ENCODE data around the gene IGSF21. TPM values are rescaled to one million over a fixed set of nuclear protein-coding genes. Genes with fewer than 3 reads are reported as not detected.

Gene IGSF21
- total RNA-seq, 1 donor from 2014 or later = 3.2 TPM

GRCh38 chr1:18093646-18094045 lies 14.0 kb upstream of the IGSF21 start:
- Histone ChIP-seq H3K9me3 (no peaks in the 10 kb centered on the region), H3K27me3 (no peaks in the 10 kb centered on the region), H3K4me1 (no peaks in the 10 kb centered on the region), H3K4me3 (no peak overlapping the region), H3K36me3 (no peaks in the 10 kb centered on the region), H3K27ac (no peak overlapping the region)
- intact Hi-C loops (cut with DNase I) = no loop called here
- no peak for DNase-seq (ENCODE audit: extremely low spot score in 2 of 2)
- TF ChIP-seq POLR2A (IDR thresholded peaks at IDR 0.05) = no peak
- TF ChIP-seq, protein P1, sequence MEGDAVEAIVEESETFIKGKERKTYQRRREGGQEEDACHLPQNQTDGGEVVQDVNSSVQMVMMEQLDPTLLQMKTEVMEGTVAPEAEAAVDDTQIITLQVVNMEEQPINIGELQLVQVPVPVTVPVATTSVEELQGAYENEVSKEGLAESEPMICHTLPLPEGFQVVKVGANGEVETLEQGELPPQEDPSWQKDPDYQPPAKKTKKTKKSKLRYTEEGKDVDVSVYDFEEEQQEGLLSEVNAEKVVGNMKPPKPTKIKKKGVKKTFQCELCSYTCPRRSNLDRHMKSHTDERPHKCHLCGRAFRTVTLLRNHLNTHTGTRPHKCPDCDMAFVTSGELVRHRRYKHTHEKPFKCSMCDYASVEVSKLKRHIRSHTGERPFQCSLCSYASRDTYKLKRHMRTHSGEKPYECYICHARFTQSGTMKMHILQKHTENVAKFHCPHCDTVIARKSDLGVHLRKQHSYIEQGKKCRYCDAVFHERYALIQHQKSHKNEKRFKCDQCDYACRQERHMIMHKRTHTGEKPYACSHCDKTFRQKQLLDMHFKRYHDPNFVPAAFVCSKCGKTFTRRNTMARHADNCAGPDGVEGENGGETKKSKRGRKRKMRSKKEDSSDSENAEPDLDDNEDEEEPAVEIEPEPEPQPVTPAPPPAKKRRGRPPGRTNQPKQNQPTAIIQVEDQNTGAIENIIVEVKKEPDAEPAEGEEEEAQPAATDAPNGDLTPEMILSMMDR (IDR thresholded peaks at IDR 0.05) = no peak
- no peak for TF ChIP-seq POLR2AphosphoS5 (IDR thresholded peaks at IDR 0.05; ENCODE audit: insufficient read depth in 1 of 2, low read depth in 1 of 2)

DNA sequence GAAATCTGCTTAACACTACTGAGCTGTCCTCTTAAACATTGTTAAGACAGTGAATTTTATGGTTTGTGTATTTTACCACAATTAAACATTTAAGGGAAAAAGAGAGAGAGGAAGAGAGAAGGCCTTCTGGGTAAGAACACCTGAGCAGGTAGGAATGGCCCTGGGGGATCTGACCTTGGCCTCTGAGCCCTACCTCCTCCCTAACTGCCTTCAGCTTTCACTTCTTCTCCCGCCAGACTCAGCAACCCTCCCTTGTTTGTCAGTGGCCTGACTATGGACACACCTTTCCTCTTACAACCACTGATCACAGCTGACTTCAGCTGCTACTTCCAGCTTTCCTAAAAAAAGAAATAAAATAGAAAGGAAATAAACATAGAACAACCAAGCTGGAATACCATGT lies 13.5 kb upstream of the IGSF21 start:
- H3K4me3 ChIP-seq = no peak overlapping the region
- intact Hi-C loops (cut with DNase I) = no loop called here
- H3K27me3 ChIP-seq = no peaks in the 10 kb centered on the region
- H3K27ac ChIP-seq = no peak overlapping the region
- no peak for DNase-seq (ENCODE audit: extremely low spot score in 2 of 2)
- no peaks in the 10 kb centered on the region for H3K36me3 ChIP-seq
- H3K4me1 ChIP-seq = no peaks in the 10 kb centered on the region
- TF ChIP-seq POLR2AphosphoS5 (IDR thresholded peaks at IDR 0.05; ENCODE audit: insufficient read depth in 1 of 2, low read depth in 1 of 2) (no peak), POLR2A (IDR thresholded peaks at IDR 0.05) (no peak)
- TF ChIP-seq, protein P1 (IDR thresholded peaks at IDR 0.05) = no peak
- H3K9me3 ChIP-seq = no peaks in the 10 kb centered on the region

GRCh38 chr1:18097206-18097605 lies 10.4 kb upstream of the IGSF21 start:
- TF ChIP-seq POLR2A (IDR thresholded peaks at IDR 0.05) (no peak), POLR2AphosphoS5 (IDR thresholded peaks at IDR 0.05; ENCODE audit: insufficient read depth in 1 of 2, low read depth in 1 of 2) (no peak)
- H3K4me3 ChIP-seq = no peak overlapping the region
- intact Hi-C loops (cut with DNase I) = no loop called here
- H3K27ac ChIP-seq = no peak overlapping the region
- no peaks in the 10 kb centered on the region for H3K4me1 ChIP-seq
- DNase-seq (ENCODE audit: extremely low spot score in 2 of 2) = no peak
- no peaks in the 10 kb centered on the region for H3K36me3 ChIP-seq
- H3K9me3 ChIP-seq = no peaks in the 10 kb centered on the region
- H3K27me3 ChIP-seq = no peaks in the 10 kb centered on the region

GRCh38 chr1:18099026-18099425 lies 8.6 kb upstream of the IGSF21 start:
- DNase-seq (ENCODE audit: extremely low spot score in 2 of 2) = no peak
- no peaks in the 10 kb centered on the region for H3K36me3 ChIP-seq
- no peak for TF ChIP-seq POLR2A (IDR thresholded peaks at IDR 0.05)
- TF ChIP-seq, protein P1 (IDR thresholded peaks at IDR 0.05) = no peak
- TF ChIP-seq POLR2AphosphoS5 (IDR thresholded peaks at IDR 0.05; ENCODE audit: insufficient read depth in 1 of 2, low read depth in 1 of 2) = no peak
- no peaks in the 10 kb centered on the region for H3K27me3 ChIP-seq
- H3K4me1 ChIP-seq = no peaks in the 10 kb centered on the region
- intact Hi-C loops (cut with DNase I) = no loop called here
- no peak overlapping the region for H3K4me3 ChIP-seq
- no peaks in the 10 kb centered on the region for H3K9me3 ChIP-seq
- no peak overlapping the region for H3K27ac ChIP-seq

DNA sequence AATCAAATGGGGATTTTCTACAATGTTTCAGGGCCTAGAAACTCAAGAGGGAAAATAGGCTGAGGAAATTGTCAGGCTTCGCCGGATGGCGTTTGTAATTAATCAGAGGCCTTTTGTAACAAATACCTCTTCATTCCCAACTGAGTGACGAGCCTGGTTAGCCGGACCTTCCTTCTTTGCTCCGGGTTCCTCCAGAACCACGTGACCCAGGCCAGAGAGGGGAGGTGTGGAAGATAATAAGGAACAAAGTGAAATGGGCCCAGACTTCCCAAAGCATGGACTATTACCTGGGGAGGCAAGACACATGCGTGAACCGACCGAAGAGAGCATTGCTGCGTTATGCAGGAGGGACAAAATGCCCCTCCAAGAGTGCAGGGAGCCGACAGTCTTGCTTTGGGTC lies 7.5 kb upstream of the IGSF21 start:
- no peaks in the 10 kb centered on the region for H3K27me3 ChIP-seq
- no peaks in the 10 kb centered on the region for H3K4me1 ChIP-seq
- H3K4me3 ChIP-seq = no peak overlapping the region
- TF ChIP-seq, protein P1 (IDR thresholded peaks at IDR 0.05) = no peak
- TF ChIP-seq POLR2A (IDR thresholded peaks at IDR 0.05) = no peak
- no peak for TF ChIP-seq POLR2AphosphoS5 (IDR thresholded peaks at IDR 0.05; ENCODE audit: insufficient read depth in 1 of 2, low read depth in 1 of 2)
- no peaks in the 10 kb centered on the region for H3K36me3 ChIP-seq
- H3K27ac ChIP-seq = no peak overlapping the region
- intact Hi-C loops (cut with DNase I) = no loop called here
- H3K9me3 ChIP-seq = no peaks in the 10 kb centered on the region
- DNase-seq (ENCODE audit: extremely low spot score in 2 of 2) = no peak

Measured in vagina (tissue), 2 donors.